Spleen (tissue), 11 donors: ENCODE measurements around the gene SAT2. TPM values are rescaled to one million over a fixed set of nuclear protein-coding genes. Genes with fewer than 3 reads are reported as not detected.

ENCODE experiments used
- DNase-seq: peaks from one replicate; pipeline ENCODE4 v3.0.0-alpha.2; 2020
- H3K27ac ChIP-seq, 8 donors: fragments of 200-600 bp; sonication (generic) in 7 of 8; 1 replicate in 4 of 8; 2 replicates in 4 of 8; pipeline versions ENCODE4 v1.5.0 to v1.8.0; 2016 to 2021; ENCODE audit warnings: inconsistent platforms in 4 of 8, mild to moderate bottlenecking in 4 of 8, moderate library complexity in 1 of 8
- H3K27me3 ChIP-seq, 7 donors: fragments of 200-600 bp; sonication (generic) in 6 of 7; replicated peaks in 1 of 7; 1 replicate in 4 of 7; 2 replicates in 3 of 7; pipeline versions ENCODE4 v1.5.0 to v1.8.0; 2016 to 2021; ENCODE audit warnings: inconsistent platforms in 3 of 7, mild to moderate bottlenecking in 1 of 7
- H3K36me3 ChIP-seq, 6 donors: fragments of 200-600 bp; sonication (generic) in 5 of 6; 1 replicate in 4 of 6; 2 replicates in 2 of 6; pipeline versions ENCODE4 v1.5.0 to v1.8.0; 2016 to 2021; ENCODE audit warnings: inconsistent platforms in 2 of 6
- H3K4me1 ChIP-seq, 6 donors: fragments of 200-600 bp; sonication (generic) in 5 of 6; 1 replicate in 3 of 6; 2 replicates in 3 of 6; pipeline versions ENCODE4 v1.5.0 to v1.8.0; 2016 to 2021; ENCODE audit warnings: inconsistent platforms in 3 of 6
- H3K4me3 ChIP-seq, 8 donors: fragments of 200-600 bp; sonication (generic) in 7 of 8; 1 replicate in 4 of 8; 2 replicates in 4 of 8; pipeline versions ENCODE4 v1.5.0 to v1.8.0; 2016 to 2021; ENCODE audit warnings: inconsistent platforms in 4 of 8, mild to moderate bottlenecking in 4 of 8, moderate library complexity in 2 of 8
- H3K9me3 ChIP-seq, 8 donors: fragments of 200-600 bp; sonication (generic) in 7 of 8; 1 replicate in 4 of 8; 2 replicates in 4 of 8; pipeline versions ENCODE4 v1.5.0 to v1.8.0; 2016 to 2021; ENCODE audit warnings: inconsistent platforms in 4 of 8
- CTCF ChIP-seq, 11 experiments: fragments of 200-600 bp in 7 of 11; fragments of 450-650 bp in 4 of 11; sonication (generic) in 4 of 11; IDR thresholded peaks in 8 of 11; conservative IDR thresholded peaks in 3 of 11; 1 replicate in 7 of 11; 2 replicates in 4 of 11; pipeline versions ENCODE4 v1.4.0 to v1.8.0; 2016 to 2021; ENCODE audit warnings: antibody characterized with exemption in 11 of 11, inconsistent platforms in 4 of 11, mild to moderate bottlenecking in 1 of 11
- POLR2A ChIP-seq, 3 donors: fragments of 450-650 bp; IDR thresholded peaks; one replicate each; pipeline ENCODE4 v1.5.1; 2017; ENCODE audit warnings: antibody characterized with exemption in 3 of 3, mild to moderate bottlenecking in 1 of 3
- POLR2AphosphoS5 ChIP-seq, 3 donors: sonication (generic); formaldehyde crosslinking; IDR thresholded peaks; one replicate each; pipeline ENCODE4 v1.5.1; 2017; ENCODE audit warnings: antibody characterized with exemption in 3 of 3
- WGBS, 5 donors: extraction: QIAGEN DNeasy Blood & Tissue Kit in 3 of 5; methylation state at CpG; one replicate each; pipeline versions ENCODE4 v1.1.5 to v1.1.7; 2013 to 2018; 5-methylcytosine and 5-hydroxymethylcytosine counted together
- intact Hi-C: fragments of 100-400 bp; cut with DNase I; formaldehyde crosslinking; loops from one replicate; pipeline ENCODE4 v1.15.0; 2023; ENCODE audit warnings: low total_unique reads
- polyA plus RNA-seq, 3 donors: library from polyadenylated mRNA; stranded (reverse); fragments of 200-250 nt; gene quantifications; one replicate each; pipeline ENCODE4 v1.2.1, GENCODE V29; 2013
- total RNA-seq, 7 donors: library from RNA; depleted of rRNA in 3 of 7; stranded (reverse); fragments of >200 nt in 3 of 7; fragmentation: NEBNext Ultra II Directional in 4 of 7; extraction: Animal tissue kit (Norgen Biotek cat#: 25700) in 4 of 7; gene quantifications; one replicate each; pipeline versions ENCODE4 v1.1.0 to v1.2.1, GENCODE V29; 2016 to 2021
- donor health status: healthy with polysubstance abuse.
- donor health status: DM: no; HTN: no; CAD: no; lungs with moderate emphysema.
- donor health status: DM: no; HTN: no; CAD: no.
- donor health status: Bipolar disorder and iron deficiency.
- donor health status: healthy.
- donor health status: DM: no; HTN: no; CAD: no.
- donor health status: DM: yes; HTN: yes; CAD: no.

SAT2 gene
- total and polyA plus RNA-seq, 10 donors = 65.1 to 229 (median 90.3) TPM

DNA sequence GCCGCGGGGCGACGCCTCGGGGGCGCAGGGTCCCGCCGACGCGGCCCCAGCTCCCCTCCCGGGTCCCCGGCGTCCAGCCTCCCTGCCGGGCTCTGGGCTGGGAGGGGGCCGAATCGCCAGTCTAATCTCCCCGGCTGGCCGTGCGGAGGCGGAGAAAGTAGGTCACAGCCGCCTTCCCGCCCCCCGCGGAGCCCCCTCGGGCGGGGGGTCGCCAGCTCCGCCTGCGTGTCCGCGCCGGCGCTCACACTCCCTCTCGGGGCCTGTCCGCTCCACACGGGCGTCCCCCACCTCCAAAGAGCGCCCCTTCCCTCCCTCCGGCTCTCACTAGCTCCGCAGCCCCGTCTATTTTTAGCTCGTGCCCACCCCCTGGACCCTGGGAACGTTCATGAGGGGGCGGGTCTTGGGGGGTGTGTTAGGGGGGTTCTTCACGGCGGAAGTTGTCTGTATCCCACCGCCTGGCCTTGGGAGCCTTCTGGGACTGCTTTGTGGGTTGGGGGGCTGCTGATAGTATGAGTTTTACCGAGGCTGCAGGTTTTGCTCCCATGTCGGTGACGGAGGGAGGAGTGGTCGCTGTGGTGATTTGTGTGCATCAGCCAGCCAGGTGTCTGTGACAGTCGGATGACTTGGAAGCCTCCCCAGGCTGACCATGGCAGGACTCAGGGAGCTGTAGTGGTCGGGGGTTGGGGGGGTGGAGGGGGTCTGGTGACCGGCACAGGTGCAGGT is 24.2 kb upstream of the SAT2 start:
- Histone ChIP-seq H3K27me3 (peaks cover 0 to 66% (median 34%) of the 10 kb centered on the region in 7 donors), H3K9me3 (no peaks in the 10 kb centered on the region), H3K27ac (peak overlapping the region in 7 of 8 donors; percentile 30 to 64 (median 46)), H3K36me3 (no peaks in the 10 kb centered on the region), H3K4me1 (peaks cover 9 to 29% (median 22%) of the 10 kb centered on the region in 6 donors), H3K4me3 (peak overlapping the region; percentile 37 to 76 (median 52))
- no peak for DNase-seq
- intact Hi-C loops = no loop called here
- 6 to 13% (median 7%) methylated on average over 26 to 54 of the region's 54 CpGs for WGBS, 5 donors
- TF ChIP-seq POLR2A (IDR thresholded peaks at IDR 0.05) (no peak), CTCF (IDR thresholded peaks at IDR 0.05 in 8 of 11, conservative IDR thresholded peaks at IDR 0.05 in 3 of 11) (no peak), POLR2AphosphoS5 (IDR thresholded peaks at IDR 0.05) (no peak)

- no peaks in the 10 kb centered on the region for H3K36me3 ChIP-seq
- TF ChIP-seq POLR2A (IDR thresholded peaks at IDR 0.05) (no peak), POLR2AphosphoS5 (IDR thresholded peaks at IDR 0.05) (no peak), CTCF (IDR thresholded peaks at IDR 0.05 in 8 of 11, conservative IDR thresholded peaks at IDR 0.05 in 3 of 11) (no peak)
- peaks cover 9 to 29% (median 22%) of the 10 kb centered on the region in 6 donors for H3K4me1 ChIP-seq
- no peaks in the 10 kb centered on the region for H3K9me3 ChIP-seq
- H3K27me3 ChIP-seq = peaks cover 0 to 66% (median 34%) of the 10 kb centered on the region in 7 donors
- peak overlapping the region; percentile 37 to 76 (median 52) for H3K4me3 ChIP-seq
- DNase-seq = no peak
- 0 to 2% (median 1%) methylated on average over 18 to 45 of the region's 45 CpGs for WGBS, 5 donors
- H3K27ac ChIP-seq = peak overlapping the region in 7 of 8 donors; percentile 30 to 64 (median 46)
- intact Hi-C loops = no loop called here
These were observed 23.6 kb upstream of the SAT2 start for GRCh38 chr17:7651097-7651664.

- TF ChIP-seq CTCF (IDR thresholded peaks at IDR 0.05 in 8 of 11, conservative IDR thresholded peaks at IDR 0.05 in 3 of 11) = no peak
- TF ChIP-seq POLR2AphosphoS5 (IDR thresholded peaks at IDR 0.05) = peak in 2 of 3 donors; percentile 35 to 63
- no peaks in the 10 kb centered on the region for H3K9me3 ChIP-seq
- H3K36me3 ChIP-seq = no peaks in the 10 kb centered on the region
- H3K27me3 ChIP-seq = peaks cover 0 to 66% (median 34%) of the 10 kb centered on the region in 7 donors
- peak; percentile 90 for DNase-seq
- peak within 1 kb of the TSS; percentile 37 to 76 (median 52) for H3K4me3 ChIP-seq
- WGBS, 5 donors = 1 to 4% (median 1%) methylated on average over 15 to 34 of the region's 34 CpGs
- H3K27ac ChIP-seq = peak within 1 kb of the TSS in 7 of 8 donors; percentile 30 to 64 (median 46)
- peaks cover 9 to 29% (median 22%) of the 10 kb centered on the region in 6 donors for H3K4me1 ChIP-seq
- intact Hi-C loops = no loop called here
These were observed 23.0 kb upstream of the SAT2 start, which contains the start of gene ATP1B2 for GRCh38 chr17:7650509-7651096. ATP1B2 (plus strand) TSS chr17:7650926; CDS start chr17:7651519, 593 bp downstream.

- intact Hi-C loops = no loop called here
- Histone ChIP-seq H3K9me3 (no peaks in the 10 kb centered on the region), H3K27ac (no peak overlapping the region), H3K27me3 (peaks cover 0 to 63% (median 28%) of the 10 kb centered on the region in 7 donors), H3K4me1 (peaks cover 9 to 35% (median 21%) of the 10 kb centered on the region in 6 donors), H3K4me3 (no peak overlapping the region), H3K36me3 (no peaks in the 10 kb centered on the region)
- TF ChIP-seq POLR2A (IDR thresholded peaks at IDR 0.05) = no peak
- no peak for TF ChIP-seq CTCF (IDR thresholded peaks at IDR 0.05 in 8 of 11, conservative IDR thresholded peaks at IDR 0.05 in 3 of 11)
- TF ChIP-seq POLR2AphosphoS5 (IDR thresholded peaks at IDR 0.05) = no peak
- DNase-seq = no peak
- WGBS, 5 donors = 50 to 68% (median 64%) methylated on average over 4 of the region's 4 CpGs
These were observed 19.4 kb upstream of the SAT2 start for GRCh38 chr17:7647018-7647417.
